Stimulated activated CD8-positive, alpha-beta memory T cell treated with anti-CD3 and anti-CD28 coated beads, Interleukin-12 subunit alpha, Interleukin-12 subunit beta, amount 100 ng/mL, for 1 hour (primary cell): ENCODE data around the gene PTCH2.

ENCODE experiments used
- DNase-seq: peaks from one replicate; pipeline ENCODE4 v3.0.0-alpha.2; 2020; ENCODE audit warnings: low read depth

Gene PTCH2, protein sequence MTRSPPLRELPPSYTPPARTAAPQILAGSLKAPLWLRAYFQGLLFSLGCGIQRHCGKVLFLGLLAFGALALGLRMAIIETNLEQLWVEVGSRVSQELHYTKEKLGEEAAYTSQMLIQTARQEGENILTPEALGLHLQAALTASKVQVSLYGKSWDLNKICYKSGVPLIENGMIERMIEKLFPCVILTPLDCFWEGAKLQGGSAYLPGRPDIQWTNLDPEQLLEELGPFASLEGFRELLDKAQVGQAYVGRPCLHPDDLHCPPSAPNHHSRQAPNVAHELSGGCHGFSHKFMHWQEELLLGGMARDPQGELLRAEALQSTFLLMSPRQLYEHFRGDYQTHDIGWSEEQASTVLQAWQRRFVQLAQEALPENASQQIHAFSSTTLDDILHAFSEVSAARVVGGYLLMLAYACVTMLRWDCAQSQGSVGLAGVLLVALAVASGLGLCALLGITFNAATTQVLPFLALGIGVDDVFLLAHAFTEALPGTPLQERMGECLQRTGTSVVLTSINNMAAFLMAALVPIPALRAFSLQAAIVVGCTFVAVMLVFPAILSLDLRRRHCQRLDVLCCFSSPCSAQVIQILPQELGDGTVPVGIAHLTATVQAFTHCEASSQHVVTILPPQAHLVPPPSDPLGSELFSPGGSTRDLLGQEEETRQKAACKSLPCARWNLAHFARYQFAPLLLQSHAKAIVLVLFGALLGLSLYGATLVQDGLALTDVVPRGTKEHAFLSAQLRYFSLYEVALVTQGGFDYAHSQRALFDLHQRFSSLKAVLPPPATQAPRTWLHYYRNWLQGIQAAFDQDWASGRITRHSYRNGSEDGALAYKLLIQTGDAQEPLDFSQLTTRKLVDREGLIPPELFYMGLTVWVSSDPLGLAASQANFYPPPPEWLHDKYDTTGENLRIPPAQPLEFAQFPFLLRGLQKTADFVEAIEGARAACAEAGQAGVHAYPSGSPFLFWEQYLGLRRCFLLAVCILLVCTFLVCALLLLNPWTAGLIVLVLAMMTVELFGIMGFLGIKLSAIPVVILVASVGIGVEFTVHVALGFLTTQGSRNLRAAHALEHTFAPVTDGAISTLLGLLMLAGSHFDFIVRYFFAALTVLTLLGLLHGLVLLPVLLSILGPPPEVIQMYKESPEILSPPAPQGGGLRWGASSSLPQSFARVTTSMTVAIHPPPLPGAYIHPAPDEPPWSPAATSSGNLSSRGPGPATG

GRCh38 chr1:44842862-44843655 is at the start of gene PTCH2:
Gene PTCH2 (minus strand): TSS chr1:44843253. CDS start chr1:44842932, 321 bp downstream.
- no peak for DNase-seq

DNA sequence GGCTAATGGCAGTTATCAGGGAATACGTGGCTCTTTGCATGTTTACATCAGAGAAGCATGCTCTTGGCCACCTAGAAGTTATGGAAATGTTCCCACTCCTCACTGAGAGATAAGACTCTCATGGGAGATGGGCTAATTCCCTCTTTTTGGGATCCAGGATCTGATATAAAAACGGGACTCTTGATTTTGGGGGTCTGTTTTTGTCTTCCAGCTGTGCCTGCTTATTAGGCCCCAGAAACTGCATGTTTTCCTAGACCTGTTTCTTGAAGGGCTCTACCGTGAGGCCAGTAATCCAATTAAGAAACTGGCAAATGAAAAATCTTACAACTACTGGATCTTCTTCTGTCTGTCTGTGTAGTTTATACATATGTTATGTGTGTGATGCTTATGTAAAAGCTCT is 47.0 kb upstream of the PTCH2 start:
- DNase-seq: no peak

- DNase-seq: no peak
Observed at GRCh38 chr1:44885406-44885805, 42.4 kb upstream of the PTCH2 start.

DNA sequence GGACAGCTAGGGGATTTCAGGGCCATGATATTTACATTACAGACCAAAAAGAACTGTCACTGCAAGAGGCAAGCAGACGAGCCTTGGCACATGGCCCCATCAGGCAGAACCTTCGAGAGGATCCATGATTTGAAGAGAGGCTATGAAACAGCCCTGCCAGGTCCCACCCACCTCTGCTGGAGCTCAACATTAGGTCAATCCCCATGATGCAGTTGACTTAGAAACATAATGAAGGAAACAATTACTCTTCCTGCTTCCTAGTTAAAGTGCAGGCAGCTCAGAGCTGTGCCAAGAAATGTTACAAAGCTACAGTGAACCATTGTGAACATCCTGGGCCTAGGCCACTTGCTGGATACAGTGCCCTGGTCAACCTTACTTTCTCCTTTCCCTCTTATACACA is 41.7 kb upstream of the PTCH2 start:
- no peak for DNase-seq

GRCh38 chr1:44881011-44881632 is 38.1 kb upstream of the PTCH2 start:
- DNase-seq: no peak

GRCh38 chr1:44874155-44874554 is 31.1 kb upstream of the PTCH2 start:
- no peak for DNase-seq

DNA sequence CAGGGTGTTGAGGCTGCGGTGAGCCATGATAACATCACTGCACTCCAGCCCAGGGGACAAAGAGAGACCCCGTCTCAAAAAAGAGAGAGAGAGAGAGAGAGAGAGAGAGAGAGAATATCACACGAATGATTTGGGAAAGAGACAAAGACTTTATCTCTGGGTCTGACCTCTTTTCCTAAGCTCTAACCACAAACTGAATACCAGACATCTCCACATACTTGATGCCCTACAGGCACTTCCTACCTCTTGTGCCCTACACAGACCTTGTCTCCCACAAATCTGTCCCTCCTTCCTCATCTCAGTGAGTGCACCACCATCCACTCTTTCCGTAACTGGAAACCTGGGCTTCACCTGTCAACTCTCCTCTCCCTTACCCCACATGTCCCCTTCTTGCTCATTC is 27.0 kb upstream of the PTCH2 start:
- no peak for DNase-seq

- no peak for DNase-seq
Observed at GRCh38 chr1:44867801-44868200, 24.7 kb upstream of the PTCH2 start.

DNA sequence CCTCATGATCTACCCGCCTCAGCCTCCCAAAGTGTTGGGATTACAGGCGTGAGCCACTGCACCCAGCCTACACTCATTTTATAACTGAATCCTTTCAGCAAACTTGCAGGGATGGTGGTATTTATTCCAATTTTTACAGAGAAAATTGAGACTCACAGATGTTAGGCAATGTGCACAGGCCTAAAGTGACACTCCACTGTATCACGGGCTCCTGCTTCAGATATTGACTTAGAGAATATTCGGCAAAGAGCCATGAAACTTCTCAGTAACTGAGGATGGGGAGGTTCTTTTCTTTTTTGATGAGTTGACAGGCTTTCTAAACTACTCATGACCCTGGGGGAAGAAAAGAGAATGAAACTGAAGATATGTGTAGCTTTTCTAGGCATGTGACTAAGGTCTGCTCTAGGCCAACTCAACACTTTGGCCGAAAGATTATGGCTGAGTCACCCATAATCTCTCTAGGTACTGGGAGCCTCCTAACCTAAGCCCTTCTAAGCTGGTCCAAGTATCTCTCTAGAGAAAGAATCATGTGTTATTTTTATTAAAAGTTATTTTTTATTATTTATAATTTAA is 19.9 kb upstream of the PTCH2 start:
- no peak for DNase-seq

DNA sequence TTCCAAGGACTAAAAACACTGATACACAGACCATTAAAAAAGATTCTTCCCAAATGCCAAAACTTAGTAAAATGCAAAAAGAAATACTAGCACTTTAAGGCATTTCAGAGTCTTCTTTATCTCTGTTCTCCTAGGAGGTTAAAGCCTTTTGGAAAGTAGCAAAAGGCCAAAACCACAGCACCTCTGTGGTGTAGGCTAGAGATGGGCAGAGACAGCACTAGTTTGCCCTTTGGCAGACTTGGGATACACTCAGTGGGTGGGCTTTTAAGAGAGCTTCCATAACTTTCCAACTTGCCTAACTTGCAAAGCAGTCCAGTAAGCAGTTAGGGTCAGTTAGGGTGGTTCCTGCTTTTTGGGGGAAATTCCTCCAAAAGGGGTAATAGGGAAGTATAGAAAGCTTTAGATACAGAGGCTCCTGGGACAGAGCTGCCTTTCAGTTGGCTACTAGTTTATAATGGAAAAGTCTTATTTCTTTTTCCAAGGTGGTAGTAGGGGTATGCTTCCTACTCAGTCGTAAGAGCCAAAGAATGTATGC is 17.9 kb upstream of the PTCH2 start:
- DNase-seq: no peak

GRCh38 chr1:44860331-44860730 is 17.3 kb upstream of the PTCH2 start:
- no peak for DNase-seq

GRCh38 chr1:44857446-44857845 is 14.4 kb upstream of the PTCH2 start:
- no peak for DNase-seq

DNA sequence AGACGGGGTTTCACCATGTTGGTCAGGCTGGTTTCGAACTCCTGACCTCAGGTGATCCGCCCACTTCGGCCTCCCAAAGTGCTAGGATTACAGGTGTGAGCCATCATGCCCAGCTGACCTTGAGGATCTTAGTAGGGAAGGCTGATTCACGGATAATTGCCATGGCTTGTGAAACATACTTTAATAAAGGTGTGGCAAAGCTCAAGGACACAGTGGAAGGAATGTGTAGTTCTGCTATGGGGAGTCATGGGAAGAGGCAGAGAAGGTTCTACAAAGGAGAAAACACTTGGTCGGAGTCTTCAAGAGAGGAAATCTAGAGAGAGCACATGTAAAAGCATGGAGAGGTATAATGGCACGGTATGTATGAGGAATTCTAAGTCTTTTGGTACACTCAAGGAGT is 12.7 kb upstream of the PTCH2 start:
- DNase-seq: no peak

DNA sequence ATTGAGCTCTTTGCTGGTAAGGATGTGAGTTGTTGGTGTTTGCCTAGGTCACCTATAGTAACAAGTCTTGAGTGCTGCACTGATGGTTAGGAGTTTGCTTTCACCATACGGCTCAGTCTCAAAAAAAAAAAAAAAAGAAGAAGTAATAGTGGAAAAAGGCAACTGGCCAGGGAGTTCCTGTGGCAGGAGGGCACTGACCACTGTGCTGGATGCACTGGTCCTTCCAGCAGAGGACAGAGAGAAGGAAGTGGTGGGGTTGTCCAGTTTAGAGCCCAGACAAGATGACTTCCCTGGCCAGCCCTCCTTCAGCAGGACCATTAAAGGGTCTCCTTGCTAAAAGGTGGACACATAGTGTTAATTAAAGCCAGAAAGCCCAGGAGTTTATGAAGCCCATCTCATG is 11.9 kb upstream of the PTCH2 start:
- DNase-seq: no peak

- DNase-seq: no peak
Observed at GRCh38 chr1:44853201-44853600, 10.1 kb upstream of the PTCH2 start.

DNA sequence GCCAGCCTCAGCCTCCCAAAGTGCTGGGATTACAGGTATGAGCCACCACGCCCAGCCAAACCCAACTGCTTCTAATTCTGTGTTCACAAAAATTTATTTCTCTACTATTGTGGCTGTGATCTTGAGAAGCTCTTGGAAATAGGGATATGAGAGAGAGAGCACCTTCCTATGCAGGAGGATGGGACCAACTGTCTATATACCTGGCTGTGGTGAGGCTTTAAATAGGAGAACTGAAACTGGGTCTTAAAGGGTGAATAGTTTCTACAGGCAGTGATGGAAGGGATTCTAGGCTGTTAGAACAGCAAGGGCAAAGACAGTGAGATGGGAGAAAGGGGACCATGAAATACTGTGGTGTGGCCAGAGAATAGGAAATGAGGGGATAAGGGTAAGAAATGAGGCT is 8.3 kb upstream of the PTCH2 start:
- no peak for DNase-seq

GRCh38 chr1:44849575-44850132 is 6.6 kb upstream of the PTCH2 start:
- DNase-seq: no peak

- DNase-seq: no peak
Observed at GRCh38 chr1:44848456-44849181, 5.6 kb upstream of the PTCH2 start.

- DNase-seq: no peak
Observed at GRCh38 chr1:44847845-44848244, 4.8 kb upstream of the PTCH2 start.

GRCh38 chr1:44846985-44847384 is 3.9 kb upstream of the PTCH2 start:
- no peak for DNase-seq
